SK-N-SH (cell line): Measurements from ENCODE around the gene USP36.

Experiments
- CTCF ChIP-seq: fragments of 200-600 bp; sonication (generic); IDR thresholded peaks from 2 replicates; pipeline ENCODE4 v1.6.1; 2017; ENCODE audit warnings: antibody characterized with exemption, mild to moderate bottlenecking, moderate library complexity
- EZH2phosphoT487 ChIP-seq: fragments of 200-600 bp; sonication (generic); IDR thresholded peaks from 2 replicates; pipeline ENCODE4 v1.6.1; 2017; ENCODE audit warnings: low read depth, mixed run types, mild to moderate bottlenecking, antibody characterized with exemption, moderate library complexity, borderline replicate concordance
- FOXJ3 ChIP-seq: sonication (generic); formaldehyde crosslinking; IDR thresholded peaks from 2 replicates; pipeline ENCODE4 v1.5.1; 2020; ENCODE audit warnings: mild to moderate bottlenecking, missing genetic modification reagents
- MAX ChIP-seq: IDR thresholded peaks from 2 replicates; pipeline ENCODE4 v1.4.0; 2012; ENCODE audit warnings: low read depth
- NFIC ChIP-seq: IDR thresholded peaks from 2 replicates; pipeline ENCODE4 v1.4.0; 2012; ENCODE audit warnings: borderline replicate concordance
- RCOR1 ChIP-seq: fragments of 150-350 bp; IDR thresholded peaks from 2 replicates; pipeline ENCODE4 v1.6.1; 2017; ENCODE audit warnings: antibody characterized with exemption, low read length
- REST ChIP-seq: IDR thresholded peaks from 2 replicates; pipeline ENCODE4 v1.6.1; 2012; ENCODE audit warnings: mild to moderate bottlenecking, low read depth, low read length, moderate library complexity

- no peak for TF ChIP-seq CTCF
- no peak for TF ChIP-seq EZH2phosphoT487
- no peak for TF ChIP-seq MAX
- TF ChIP-seq REST: no peak
- no peak for TF ChIP-seq RCOR1
- TF ChIP-seq FOXJ3 (CRISPR knock-in tag): no peak
- TF ChIP-seq NFIC: no peak
Observed at GRCh38 chr17:78797213-78797612, 43.4 kb downstream of the USP36 start.
